ENCODE data around the gene EBF3. TPM values are rescaled to one million over a fixed set of nuclear protein-coding genes. Genes with fewer than 3 reads are reported as not detected.

The EBF3 gene
- total and polyA plus RNA-seq, 9 of the 15 experiments (the other 6 are each of a cell fraction or from before 2014, with no cell fraction given): not detected

- CTCF ChIA-PET (ENCODE audit: low intra/inter-chr PET ratio): no interaction called here
- Histone ChIP-seq H3K4me3 (no peak overlapping the region), H3K4me1 (replicated peaks in 1 of 2; ENCODE audit: control insufficient read depth in 2 of 2, insufficient read depth in 2 of 2, low read length in 2 of 2) (no peaks in the 10 kb centered on the region), H3K9me1 (ENCODE audit: control insufficient read depth, insufficient read depth, low read length) (no peaks in the 10 kb centered on the region), H2AFZ (ENCODE audit: low read depth, low read length) (no peak overlapping the region), H3K79me2 (ENCODE audit: control insufficient read depth, insufficient read depth, low read length) (no peaks in the 10 kb centered on the region), H3K27ac (ENCODE audit: extremely low read depth, low read depth, low read length) (no peak overlapping the region), H3K36me3 (ENCODE audit: control insufficient read depth, insufficient read depth, low read length) (no peaks in the 10 kb centered on the region), H3K9me3 (replicated peaks; ENCODE audit: control insufficient read depth, insufficient read depth, low read depth, low read length) (no peaks in the 10 kb centered on the region), H3K4me2 (ENCODE audit: insufficient read depth, low read length) (no peak overlapping the region), H4K20me1 (replicated peaks; ENCODE audit: control insufficient read depth, insufficient read depth, low read length) (no peaks in the 10 kb centered on the region), H3K9ac (ENCODE audit: insufficient read depth in 1 of 2, low read depth in 2 of 2, low read length in 2 of 2) (no peak overlapping the region), H3K27me3 (ENCODE audit: control insufficient read depth in 2 of 2, insufficient read depth in 2 of 2, low read length in 2 of 2) (no peaks in the 10 kb centered on the region)
- FAIRE-seq: no peak
- POLR2A ChIA-PET: no interaction called here
- no peak for DNase-seq (ENCODE audit: extremely low read depth in 1 of 4, low spot score in 3 of 4)
- no TSS peak for BruUV-seq (replicated peaks)
- in situ Hi-C loops (cut with MboI) (no loop called here), intact Hi-C loops (cut with micrococcal nuclease) (no loop called here)
- ATAC-seq: no peak
- WGBS (ENCODE audit: insufficient coverage, low coverage, missing lambda C conversion rate): 0% methylated on average over 3 of the region's 4 CpGs
- TF ChIP-seq RBM14 (IDR thresholded peaks at IDR 0.05; ENCODE audit: borderline replicate concordance, insufficient read depth, low read depth, low read length): no peak
- TF ChIP-seq FOXM1 (IDR thresholded peaks at IDR 0.05; ENCODE audit: low read depth): no peak
- no peak for TF ChIP-seq FOXM1 (CRISPR knock-in tag; IDR thresholded peaks at IDR 0.05; ENCODE audit: low read depth)
- no peak for TF ChIP-seq ZNF398 (CRISPR knock-in tag; IDR thresholded peaks at IDR 0.05)
- TF ChIP-seq CTBP1 (IDR thresholded peaks at IDR 0.05; ENCODE audit: borderline replicate concordance): no peak
- no peak for TF ChIP-seq ZBTB26 (CRISPR knock-in tag; IDR thresholded peaks at IDR 0.05)
- TF ChIP-seq CTCFL (IDR thresholded peaks at IDR 0.05; ENCODE audit: borderline replicate concordance, insufficient read depth, low read depth, low read length, poor library complexity, severe bottlenecking): no peak
- no peak for TF ChIP-seq CHCHD3 (CRISPR knock-in tag; IDR thresholded peaks at IDR 0.05)
- no peak for TF ChIP-seq MCM5 (IDR thresholded peaks at IDR 0.05; ENCODE audit: low read depth)
- TF ChIP-seq E2F4 (CRISPR knock-in tag; IDR thresholded peaks at IDR 0.05; ENCODE audit: low read depth): no peak
- no peak for TF ChIP-seq NELFE (IDR thresholded peaks at IDR 0.05; ENCODE audit: insufficient read depth, insufficient read length)
- TF ChIP-seq TCFL5 (CRISPR knock-in tag; conservative IDR thresholded peaks at IDR 0.05): no peak
- no peak for TF ChIP-seq HNRNPLL (IDR thresholded peaks at IDR 0.05; ENCODE audit: low read depth, low read length, poor library complexity, severe bottlenecking)
- TF ChIP-seq TAF7 (tag; IDR thresholded peaks at IDR 0.05): no peak
- no peak for TF ChIP-seq CBX1 (IDR thresholded peaks at IDR 0.05; ENCODE audit: low read depth)
- TF ChIP-seq MCM3 (IDR thresholded peaks at IDR 0.05): no peak
- TF ChIP-seq EP300 (IDR thresholded peaks at IDR 0.05; ENCODE audit: low read length): no peak
- TF ChIP-seq YBX1 (IDR thresholded peaks at IDR 0.05): no peak
- TF ChIP-seq ZBTB8A (IDR thresholded peaks at IDR 0.05; ENCODE audit: partially characterized antibody): no peak
- no peak for TF ChIP-seq CREM (IDR thresholded peaks at IDR 0.05; ENCODE audit: low read depth)
Observed at GRCh38 chr10:130000918-130001317, 36.8 kb upstream of the EBF3 start.
